ENCODE data around the gene SLC25A3.

DNA sequence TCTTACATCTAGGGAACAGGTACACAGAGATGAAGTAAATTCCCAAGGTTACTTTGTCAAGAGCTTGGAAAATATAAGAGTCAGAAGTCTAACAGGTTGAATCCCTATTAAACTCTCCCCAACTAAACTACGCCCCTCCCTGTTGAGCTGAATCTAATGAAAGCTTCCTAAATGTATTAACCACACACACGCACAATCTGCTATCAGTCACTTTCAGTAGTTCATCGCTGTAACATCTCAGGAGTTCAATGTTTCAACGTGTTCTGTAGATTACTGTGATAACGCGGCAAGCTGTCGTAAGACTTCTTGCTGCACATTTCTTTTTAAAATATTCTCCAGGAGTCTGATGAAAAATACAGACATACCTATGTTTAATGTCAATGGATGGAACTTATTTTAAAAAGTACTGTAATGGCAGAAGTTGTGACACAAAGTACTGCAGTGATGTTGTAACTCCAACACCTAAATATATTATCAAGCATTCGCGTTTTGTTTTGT lies 612 bp upstream of the SLC25A3 start:
- no peak for TF ChIP-seq CTCF (IDR thresholded peaks at IDR 0.05)
- TF ChIP-seq EZH2 (IDR thresholded peaks at IDR 0.05; ENCODE audit: borderline replicate concordance, insufficient read depth, low read depth, low read length, poor library complexity, severe bottlenecking), result no peak
